Trophoblast cell (in vitro differentiated cells and primary cell): ENCODE data around the gene NDUFA12.

ENCODE experiments used
- DNase-seq, 2 donors: peaks; one replicate each; pipeline ENCODE4 v3.0.0-alpha.2; 2016
- H2AFZ ChIP-seq: 2 replicates; pipeline ENCODE4 v1.6.1; 2013; ENCODE audit warnings: low read length, moderate library complexity, mild to moderate bottlenecking; ENCODE audit not compliant: insufficient read depth, poor library complexity
- H2AK5ac ChIP-seq: 2 replicates; pipeline ENCODE4 v1.6.1; 2013; ENCODE audit warnings: mild to moderate bottlenecking, low read length
- H2BK120ac ChIP-seq: 2 replicates; pipeline ENCODE4 v1.6.1; 2013; ENCODE audit warnings: low read length, mild to moderate bottlenecking, moderate library complexity; ENCODE audit not compliant: insufficient read depth, poor library complexity
- H2BK12ac ChIP-seq: 2 replicates; pipeline ENCODE4 v1.6.1; 2013; ENCODE audit warnings: mild to moderate bottlenecking, low read length, moderate library complexity
- H2BK5ac ChIP-seq: 2 replicates; pipeline ENCODE4 v1.6.1; 2013; ENCODE audit warnings: low read length, low read depth, moderate library complexity, mild to moderate bottlenecking; ENCODE audit not compliant: poor library complexity
- H3K14ac ChIP-seq: 2 replicates; pipeline ENCODE4 v1.6.1; 2013; ENCODE audit warnings: mild to moderate bottlenecking, low read length
- H3K18ac ChIP-seq: 2 replicates; pipeline ENCODE4 v1.6.1; 2013; ENCODE audit warnings: mild to moderate bottlenecking, low read length
- H3K23ac ChIP-seq: 2 replicates; pipeline ENCODE4 v1.6.1; 2013; ENCODE audit warnings: low read length
- H3K27ac ChIP-seq: 2 replicates; pipeline ENCODE4 v1.5.1; 2013; ENCODE audit warnings: low read depth, mild to moderate bottlenecking, inconsistent platforms, low read length, moderate library complexity
- H3K27me3 ChIP-seq: 2 replicates; pipeline ENCODE4 v1.6.1; 2013; ENCODE audit warnings: inconsistent platforms, mild to moderate bottlenecking, low read length, moderate library complexity; ENCODE audit not compliant: insufficient read depth
- H3K36me3 ChIP-seq, 2 experiments: 1 replicate in 1 of 2; 2 replicates in 1 of 2; pipeline ENCODE4 v1.6.1; 2013; ENCODE audit warnings: low read length in 2 of 2, mild to moderate bottlenecking in 2 of 2, moderate library complexity in 1 of 2; ENCODE audit not compliant: insufficient read depth in 2 of 2, control insufficient read depth in 1 of 2
- H3K4ac ChIP-seq: 2 replicates; pipeline ENCODE4 v1.6.1; 2013; ENCODE audit warnings: low read depth, mild to moderate bottlenecking, low read length, moderate library complexity
- H3K4me1 ChIP-seq, 2 experiments: 1 replicate in 1 of 2; 2 replicates in 1 of 2; pipeline ENCODE4 v1.6.1; 2013; ENCODE audit warnings: low read length in 2 of 2, mild to moderate bottlenecking in 2 of 2, moderate library complexity in 1 of 2; ENCODE audit not compliant: insufficient read depth in 2 of 2, control insufficient read depth in 1 of 2
- H3K4me2 ChIP-seq: 2 replicates; pipeline ENCODE4 v1.6.1; 2013; ENCODE audit warnings: inconsistent platforms, mild to moderate bottlenecking, low read length, moderate library complexity
- H3K4me3 ChIP-seq: 2 replicates; pipeline ENCODE4 v1.5.1; 2013; ENCODE audit warnings: mild to moderate bottlenecking, low read depth, low read length, inconsistent platforms
- H3K79me1 ChIP-seq: one replicate; pipeline ENCODE4 v1.6.1; 2013; ENCODE audit warnings: low read length
- H3K79me2 ChIP-seq: 2 replicates; pipeline ENCODE4 v1.6.1; 2013; ENCODE audit warnings: low read length, mild to moderate bottlenecking; ENCODE audit not compliant: control insufficient read depth, insufficient read depth, poor library complexity
- H3K9ac ChIP-seq: 2 replicates; pipeline ENCODE4 v1.6.1; 2013; ENCODE audit warnings: mild to moderate bottlenecking, low read length
- H3K9me3 ChIP-seq: 2 replicates; pipeline ENCODE4 v1.6.1; 2013; ENCODE audit warnings: low read depth, mild to moderate bottlenecking, control low read depth, inconsistent platforms, low read length; ENCODE audit not compliant: insufficient read depth
- H4K12ac ChIP-seq: 2 replicates; pipeline ENCODE4 v1.6.1; 2013; ENCODE audit warnings: low read depth, mild to moderate bottlenecking, low read length, moderate library complexity
- H4K8ac ChIP-seq: 2 replicates; pipeline ENCODE4 v1.6.1; 2013; ENCODE audit warnings: low read depth, mild to moderate bottlenecking, low read length, moderate library complexity
- H4K91ac ChIP-seq: one replicate; pipeline ENCODE4 v1.6.1; 2013; ENCODE audit warnings: low read depth, mild to moderate bottlenecking, low read length, moderate library complexity
- WGBS: extraction: QIAGEN DNeasy Blood & Tissue Kit; methylation state at CpG from one replicate; pipeline ENCODE4 v1.1.7; 2013; ENCODE audit warnings: missing lambda C conversion rate; ENCODE audit not compliant: insufficient read length, insufficient coverage; ENCODE audit errors: extremely low coverage; 5-methylcytosine and 5-hydroxymethylcytosine counted together

Gene NDUFA12

GRCh38 chr12:94965982-94966630 is 37.4 kb downstream of the NDUFA12 start:
- Histone ChIP-seq H3K9me3 (no peaks in the 10 kb centered on the region), H3K18ac (no peak overlapping the region), H2BK5ac (no peak overlapping the region), H2AK5ac (no peak overlapping the region), H3K36me3 (peaks cover 0 to 2% of the 10 kb centered on the region in 2 experiments), H4K91ac (no peak overlapping the region), H3K27ac (no peak overlapping the region), H3K9ac (no peak overlapping the region), H3K27me3 (no peaks in the 10 kb centered on the region), H3K79me1 (no peaks in the 10 kb centered on the region), H3K23ac (no peak overlapping the region), H3K4ac (no peak overlapping the region), H2AFZ (no peak overlapping the region), H3K4me1 (no peaks in the 10 kb centered on the region), H4K12ac (no peak overlapping the region), H3K79me2 (no peaks in the 10 kb centered on the region), H3K4me3 (no peak overlapping the region), H2BK12ac (no peak overlapping the region), H2BK120ac (no peak overlapping the region), H3K4me2 (no peak overlapping the region), H4K8ac (no peak overlapping the region), H3K14ac (no peak overlapping the region)
- no peak for DNase-seq
- WGBS = no CpG with 5 or more reads among the region's 9 CpGs

GRCh38 chr12:94963649-94964048 is 39.8 kb downstream of the NDUFA12 start:
- no peak overlapping the region for H3K14ac ChIP-seq
- no peak overlapping the region for H4K91ac ChIP-seq
- no peak overlapping the region for H3K4me2 ChIP-seq
- H3K4me3 ChIP-seq = no peak overlapping the region
- no peaks in the 10 kb centered on the region for H3K9me3 ChIP-seq
- H3K9ac ChIP-seq = no peak overlapping the region
- no peak overlapping the region for H4K8ac ChIP-seq
- no peaks in the 10 kb centered on the region for H3K4me1 ChIP-seq
- no peak overlapping the region for H4K12ac ChIP-seq
- no peaks in the 10 kb centered on the region for H3K27me3 ChIP-seq
- peak in 1 of 2 donors; percentile 71 for DNase-seq
- no peak overlapping the region for H2AFZ ChIP-seq
- H2AK5ac ChIP-seq = no peak overlapping the region
- H3K4ac ChIP-seq = no peak overlapping the region
- H3K36me3 ChIP-seq = no peaks in the 10 kb centered on the region
- H3K79me2 ChIP-seq = no peaks in the 10 kb centered on the region
- WGBS = no CpG with 5 or more reads among the region's 7 CpGs
- H2BK5ac ChIP-seq = no peak overlapping the region
- no peak overlapping the region for H3K23ac ChIP-seq
- no peaks in the 10 kb centered on the region for H3K79me1 ChIP-seq
- no peak overlapping the region for H3K27ac ChIP-seq
- no peak overlapping the region for H3K18ac ChIP-seq
- H2BK12ac ChIP-seq = no peak overlapping the region
- H2BK120ac ChIP-seq = no peak overlapping the region

GRCh38 chr12:94962670-94963069 is 40.8 kb downstream of the NDUFA12 start:
- Histone ChIP-seq H2AFZ (no peak overlapping the region), H3K79me1 (no peaks in the 10 kb centered on the region), H3K4me1 (no peaks in the 10 kb centered on the region), H3K27me3 (no peaks in the 10 kb centered on the region), H3K18ac (no peak overlapping the region), H3K36me3 (no peaks in the 10 kb centered on the region), H3K4me2 (no peak overlapping the region), H3K4me3 (no peak overlapping the region), H4K91ac (no peak overlapping the region), H2AK5ac (no peak overlapping the region), H3K4ac (no peak overlapping the region), H3K23ac (no peak overlapping the region), H3K27ac (no peak overlapping the region), H2BK120ac (no peak overlapping the region), H4K12ac (no peak overlapping the region), H3K14ac (no peak overlapping the region), H3K9ac (no peak overlapping the region), H3K9me3 (no peaks in the 10 kb centered on the region), H2BK5ac (no peak overlapping the region), H4K8ac (no peak overlapping the region), H3K79me2 (no peaks in the 10 kb centered on the region), H2BK12ac (no peak overlapping the region)
- WGBS = no CpG with 5 or more reads among the region's 3 CpGs
- DNase-seq = no peak

- no peaks in the 10 kb centered on the region for H3K27me3 ChIP-seq
- no peak overlapping the region for H3K14ac ChIP-seq
- H2BK12ac ChIP-seq = no peak overlapping the region
- no peaks in the 10 kb centered on the region for H3K79me1 ChIP-seq
- H2BK120ac ChIP-seq = no peak overlapping the region
- WGBS = no CpG with 5 or more reads among the region's 2 CpGs
- no peak overlapping the region for H3K4me3 ChIP-seq
- no peaks in the 10 kb centered on the region for H3K36me3 ChIP-seq
- DNase-seq = no peak
- H3K27ac ChIP-seq = no peak overlapping the region
- H3K9me3 ChIP-seq = no peaks in the 10 kb centered on the region
- no peak overlapping the region for H4K8ac ChIP-seq
- no peak overlapping the region for H3K9ac ChIP-seq
- no peak overlapping the region for H2AK5ac ChIP-seq
- no peak overlapping the region for H4K91ac ChIP-seq
- H3K4me2 ChIP-seq = no peak overlapping the region
- H3K23ac ChIP-seq = no peak overlapping the region
- no peak overlapping the region for H4K12ac ChIP-seq
- no peak overlapping the region for H2BK5ac ChIP-seq
- no peak overlapping the region for H3K18ac ChIP-seq
- H3K79me2 ChIP-seq = no peaks in the 10 kb centered on the region
- H3K4ac ChIP-seq = no peak overlapping the region
- no peak overlapping the region for H2AFZ ChIP-seq
- no peaks in the 10 kb centered on the region for H3K4me1 ChIP-seq
Observed at GRCh38 chr12:94961911-94962310, 41.6 kb downstream of the NDUFA12 start.
